Progenitor cell of endocrine pancreas (in vitro differentiated cells): ENCODE measurements around the gene PRTN3. TPM values are rescaled to one million over a fixed set of nuclear protein-coding genes. Genes with fewer than 3 reads are reported as not detected.

ENCODE experiments used
- DNase-seq: peaks from one replicate; pipeline ENCODE4 v3.0.0; 2021; ENCODE audit warnings: low spot score; ENCODE audit not compliant: unreplicated experiment
- H3K27ac Mint-ChIP-seq: 2 replicates; pipeline ENCODE4 v1.8.0; 2021; ENCODE audit warnings: mild to moderate bottlenecking, moderate library complexity, mixed read lengths
- H3K27me3 Mint-ChIP-seq: 2 replicates; pipeline ENCODE4 v1.8.0; 2021; ENCODE audit warnings: mixed read lengths
- H3K36me3 Mint-ChIP-seq: 2 replicates; pipeline ENCODE4 v1.8.0; 2022; ENCODE audit warnings: mixed read lengths; ENCODE audit not compliant: insufficient read depth
- H3K4me1 Mint-ChIP-seq: 2 replicates; pipeline ENCODE4 v1.8.0; 2021; ENCODE audit warnings: low read depth, mixed read lengths
- H3K4me3 Mint-ChIP-seq: 2 replicates; pipeline ENCODE4 v1.8.0; 2021; ENCODE audit warnings: low read depth, mild to moderate bottlenecking, moderate library complexity, mixed read lengths
- H3K9me3 Mint-ChIP-seq: 2 replicates; pipeline ENCODE4 v1.8.0; 2021; ENCODE audit warnings: low read depth, mixed read lengths
- CTCF ChIP-seq: fragments of 200-600 bp; sonication (generic); IDR thresholded peaks from one replicate; pipeline ENCODE4 v1.5.0; 2021; ENCODE audit warnings: antibody characterized with exemption, mild to moderate bottlenecking; ENCODE audit not compliant: unreplicated experiment
- total RNA-seq: library from RNA; stranded (reverse); gene quantifications from 2 replicates; pipeline ENCODE4 v1.2.1, GENCODE V29; 2021

PRTN3 gene
- total RNA-seq, 1 donor from 2014 or later, result not detected

- Mint-ChIP-seq H3K27me3 (no peaks in the 10 kb centered on the region), H3K9me3 (no peaks in the 10 kb centered on the region), H3K4me3 (no peak overlapping the region), H3K36me3 (no peaks in the 10 kb centered on the region), H3K4me1 (peaks cover 2% of the 10 kb centered on the region), H3K27ac (no peak overlapping the region)
- no peak for DNase-seq
- no peak for TF ChIP-seq CTCF
These were observed 15.9 kb upstream of the PRTN3 start for GRCh38 chr19:824885-825284.

GRCh38 chr19:825897-826644, 14.7 kb upstream of the PRTN3 start:
- H3K4me3 Mint-ChIP-seq, result no peak overlapping the region
- DNase-seq, result no peak
- no peak for TF ChIP-seq CTCF

GRCh38 chr19:827314-827709, 13.5 kb upstream of the PRTN3 start:
- no peak overlapping the region for H3K4me3 Mint-ChIP-seq
- TF ChIP-seq CTCF, result no peak
- H3K27me3 Mint-ChIP-seq, result no peaks in the 10 kb centered on the region

More at GRCh38 chr19:825897-826644, 14.7 kb upstream of the PRTN3 start:
- Mint-ChIP-seq H3K4me1 (peaks cover 2% of the 10 kb centered on the region), H3K9me3 (no peaks in the 10 kb centered on the region), H3K36me3 (no peaks in the 10 kb centered on the region), H3K27ac (no peak overlapping the region), H3K27me3 (no peaks in the 10 kb centered on the region)

GRCh38 chr19:827710-828321, 13.0 kb upstream of the PRTN3 start, which contains the start of gene AZU1:
Gene AZU1, plus strand, starts transcription at chr19:827837. Its CDS starts 10 bp downstream, at chr19:827847.
- no peak for DNase-seq

More at GRCh38 chr19:827314-827709, 13.5 kb upstream of the PRTN3 start:
- no peak for DNase-seq
- Mint-ChIP-seq H3K9me3 (no peaks in the 10 kb centered on the region), H3K36me3 (no peaks in the 10 kb centered on the region), H3K27ac (no peak overlapping the region), H3K4me1 (peaks cover 2% of the 10 kb centered on the region)

More at GRCh38 chr19:827710-828321, 13.0 kb upstream of the PRTN3 start, which contains the start of gene AZU1:
- TF ChIP-seq CTCF, result no peak
- Mint-ChIP-seq H3K4me1 (peaks cover 2% of the 10 kb centered on the region), H3K36me3 (no peaks in the 10 kb centered on the region), H3K27ac (no peak within 1 kb of the TSS), H3K9me3 (no peaks in the 10 kb centered on the region), H3K27me3 (no peaks in the 10 kb centered on the region), H3K4me3 (no peak within 1 kb of the TSS)
